Measurements from ENCODE around the gene KCNH3. TPM values are rescaled to one million over a fixed set of nuclear protein-coding genes. Genes with fewer than 3 reads are reported as not detected.
A peak's percentile ranks its signal among the peaks of the same experiment; 100 is the strongest.

Gene KCNH3
- total and polyA plus RNA-seq, 2 of the 13 experiments (the other 11 are each of a cell fraction or from before 2014, with no cell fraction given) = 0.01 to 0.07 TPM

- TF ChIP-seq PAWR (CRISPR knock-in tag; IDR thresholded peaks at IDR 0.05; ENCODE audit: borderline replicate concordance) = no peak
- no peak for TF ChIP-seq ZNF766 (CRISPR knock-in tag; IDR thresholded peaks at IDR 0.05; ENCODE audit: borderline replicate concordance)
- TF ChIP-seq HOXA5 (CRISPR knock-in tag; IDR thresholded peaks at IDR 0.05) = no peak
- TF ChIP-seq ZNF232 (CRISPR knock-in tag; IDR thresholded peaks at IDR 0.05; ENCODE audit: borderline replicate concordance) = peak; percentile 14; the same call in 1 of the 2 replicates
- TF ChIP-seq FOSL2 (CRISPR knock-in tag; IDR thresholded peaks at IDR 0.05) = no peak; the same call in 1 of the 2 replicates
- TF ChIP-seq NONO (IDR thresholded peaks at IDR 0.05) = no peak
- peak; percentile 63; the same call in 1 of the 2 replicates for TF ChIP-seq NONO (CRISPR knock-in tag; conservative IDR thresholded peaks at IDR 0.05)
- TF ChIP-seq ZFP90 (CRISPR knock-in tag; IDR thresholded peaks at IDR 0.05; ENCODE audit: borderline replicate concordance) = no peak
- TF ChIP-seq GLMP (CRISPR knock-in tag; IDR thresholded peaks at IDR 0.05; ENCODE audit: borderline replicate concordance) = no peak
- TF ChIP-seq FOSL1 (CRISPR knock-in tag; IDR thresholded peaks at IDR 0.05; ENCODE audit: borderline replicate concordance) = no peak
- peak; percentile 61 for TF ChIP-seq UBTF (CRISPR knock-in tag; IDR thresholded peaks at IDR 0.05)
- no peak for TF ChIP-seq ZNF841 (CRISPR knock-in tag; IDR thresholded peaks at IDR 0.05; ENCODE audit: borderline replicate concordance)
- TF ChIP-seq TRAFD1 (CRISPR knock-in tag; IDR thresholded peaks at IDR 0.05; ENCODE audit: borderline replicate concordance) = no peak
- no peak for TF ChIP-seq ZSCAN12 (CRISPR knock-in tag; IDR thresholded peaks at IDR 0.05)
- TF ChIP-seq TAF15 (IDR thresholded peaks at IDR 0.05; ENCODE audit: low read depth, low read length, poor library complexity, severe bottlenecking) = peak; percentile 66
- TF ChIP-seq ZNF235 (CRISPR knock-in tag; IDR thresholded peaks at IDR 0.05; ENCODE audit: borderline replicate concordance) = 0 out of 2 replicates have a peak, but pooled peaks have one; percentile 57
- TF ChIP-seq MIXL1 (CRISPR knock-in tag; IDR thresholded peaks at IDR 0.05) = no peak; the same call in 1 of the 2 replicates
- peak; percentile 55; the same call in 1 of the 2 replicates for TF ChIP-seq SMAD3 (CRISPR knock-in tag; IDR thresholded peaks at IDR 0.05)
- TF ChIP-seq HHEX (CRISPR knock-in tag; IDR thresholded peaks at IDR 0.05) = no peak
- no peak for TF ChIP-seq TCF7L2 (IDR thresholded peaks at IDR 0.05; ENCODE audit: low read depth, low read length)
- no peak for TF ChIP-seq ONECUT2 (CRISPR knock-in tag; IDR thresholded peaks at IDR 0.05)
- TF ChIP-seq ZNF264 (CRISPR knock-in tag; IDR thresholded peaks at IDR 0.05) = peak; percentile 30; the same call in 1 of the 2 replicates
- no peak for TF ChIP-seq BRCA1 (CRISPR knock-in tag; IDR thresholded peaks at IDR 0.05)
- no peak for TF ChIP-seq ZNF296 (CRISPR knock-in tag; conservative IDR thresholded peaks at IDR 0.05)
- TF ChIP-seq CCDC6 (CRISPR knock-in tag; IDR thresholded peaks at IDR 0.05) = peak; percentile 80
- TF ChIP-seq ERF (CRISPR knock-in tag; IDR thresholded peaks at IDR 0.05) = peak; percentile 72
- peak; percentile 38; the same call in 1 of the 2 replicates for TF ChIP-seq ZNF317 (CRISPR knock-in tag; IDR thresholded peaks at IDR 0.05)
Measured at GRCh38 chr12:49567611-49568441, 29.0 kb downstream of the KCNH3 start, which contains the start of gene MCRS1 (continued).

All from HepG2 (cell line).